WTC11 (cell line): ENCODE data around the gene TMEM18. TPM values are rescaled to one million over a fixed set of nuclear protein-coding genes. Genes with fewer than 3 reads are reported as not detected.
A peak's percentile ranks its signal among the peaks of the same experiment; 100 is the strongest.

Source experiments
- ATAC-seq: fragments of 200-7000 bp; cut with Tn5 transposase; 2 replicates; pipeline ENCODE4 v1.10.0; 2021; ENCODE audit warnings: mild to moderate bottlenecking, moderate library complexity
- CTCF ChIA-PET: fragments of 300-600 bp; sonication (Branson Sonifier 250); formaldehyde crosslinking; loops from one replicate; lab custom pipeline; 2021; ENCODE audit warnings: antibody characterized with exemption; lab: Charles Lee
- POLR2A ChIA-PET: fragments of 350-600 bp; sonication (Branson Sonifier 250); formaldehyde crosslinking; loops from one replicate; lab custom pipeline; 2021; ENCODE audit warnings: antibody characterized with exemption; lab: Charles Lee
- DNase-seq: peaks from one replicate; pipeline ENCODE4 v3.0.0; 2021; ENCODE audit warnings: low spot score
- H3K27ac Mint-ChIP-seq: 2 replicates; pipeline ENCODE4 v1.8.0; 2021; ENCODE audit warnings: mixed read lengths
- H3K27me3 Mint-ChIP-seq: 2 replicates; pipeline ENCODE4 v1.8.0; 2021; ENCODE audit warnings: low read depth, mild to moderate bottlenecking, moderate library complexity, mixed read lengths
- H3K36me3 Mint-ChIP-seq: 2 replicates; pipeline ENCODE4 v1.8.0; 2021; ENCODE audit warnings: mixed read lengths
- H3K4me1 Mint-ChIP-seq: 2 replicates; pipeline ENCODE4 v1.8.0; 2022; ENCODE audit warnings: mixed read lengths
- H3K4me3 Mint-ChIP-seq: 2 replicates; pipeline ENCODE4 v1.8.0; 2021; ENCODE audit warnings: mild to moderate bottlenecking, moderate library complexity, mixed read lengths
- H3K9me3 Mint-ChIP-seq: 2 replicates; pipeline ENCODE4 v1.8.0; 2021; ENCODE audit warnings: mixed read lengths
- ATF2 ChIP-seq: sonication (generic); formaldehyde crosslinking; IDR thresholded peaks from 2 replicates; pipeline ENCODE4 v1.8.1; 2022; ENCODE audit warnings: low read depth, missing genetic modification reagents, borderline replicate concordance
- EMX1 ChIP-seq: fragments of 250-450 bp; sonication (Bioruptor Pico); IDR thresholded peaks from 2 replicates; pipeline ENCODE4 v1.8.0; 2021; ENCODE audit warnings: mild to moderate bottlenecking
- FOXP1 ChIP-seq: sonication (generic); formaldehyde crosslinking; IDR thresholded peaks from 2 replicates; pipeline ENCODE4 v1.8.0; 2022; ENCODE audit warnings: missing genetic modification reagents, mild to moderate bottlenecking, moderate library complexity, borderline replicate concordance
- JAZF1 ChIP-seq: fragments of 250-450 bp; sonication (Bioruptor Pico); IDR thresholded peaks from 2 replicates; pipeline ENCODE4 v1.9.0; 2021; ENCODE audit warnings: moderate library complexity, mild to moderate bottlenecking, inconsistent platforms
- MLX ChIP-seq: sonication (generic); formaldehyde crosslinking; IDR thresholded peaks from 2 replicates; pipeline ENCODE4 v1.8.1; 2023; ENCODE audit warnings: mild to moderate bottlenecking, missing genetic modification reagents, moderate library complexity
- MYBL2 ChIP-seq: sonication (generic); formaldehyde crosslinking; IDR thresholded peaks from 2 replicates; pipeline ENCODE4 v1.8.1; 2023; ENCODE audit warnings: mild to moderate bottlenecking, moderate library complexity, missing genetic modification reagents
- NFE2L1 ChIP-seq: sonication (generic); formaldehyde crosslinking; IDR thresholded peaks from 2 replicates; pipeline ENCODE4 v1.8.1; 2023; ENCODE audit warnings: missing genetic modification reagents
- NFYB ChIP-seq: sonication (generic); formaldehyde crosslinking; conservative IDR thresholded peaks from 2 replicates; pipeline ENCODE4 v1.8.0; 2022; ENCODE audit warnings: low read depth, missing genetic modification reagents
- NR1H2 ChIP-seq: sonication (generic); formaldehyde crosslinking; IDR thresholded peaks from 2 replicates; pipeline ENCODE4 v1.9.0; 2021; ENCODE audit warnings: mild to moderate bottlenecking, moderate library complexity, missing genetic modification reagents
- RORB ChIP-seq: fragments of 250-450 bp; sonication (Bioruptor Pico); IDR thresholded peaks from 2 replicates; pipeline ENCODE4 v1.9.0; 2021; ENCODE audit warnings: mild to moderate bottlenecking
- TP53 ChIP-seq: sonication (generic); formaldehyde crosslinking; IDR thresholded peaks from 2 replicates; pipeline ENCODE4 v1.8.1; 2023; ENCODE audit warnings: mild to moderate bottlenecking, missing genetic modification reagents
- ZBTB21 ChIP-seq: sonication (generic); formaldehyde crosslinking; IDR thresholded peaks from 2 replicates; pipeline ENCODE4 v1.8.1; 2023; ENCODE audit warnings: mild to moderate bottlenecking, missing genetic modification reagents, borderline replicate concordance
- ZNF416 ChIP-seq: fragments of 250-450 bp; sonication (Bioruptor Pico); IDR thresholded peaks from 2 replicates; pipeline ENCODE4 v1.9.0; 2021; ENCODE audit warnings: mild to moderate bottlenecking, inconsistent platforms
- total RNA-seq: library from RNA; stranded (reverse); gene quantifications from 3 replicates; pipeline ENCODE4 v1.2.3, GENCODE V29; 2021
- TF ChIP-seq, protein P1 (sequence below): sonication (generic); formaldehyde crosslinking; IDR thresholded peaks from 2 replicates; pipeline ENCODE4 v1.8.1; 2022; ENCODE audit warnings: missing genetic modification reagents, borderline replicate concordance
- TF ChIP-seq, protein P2 (sequence below): sonication (generic); formaldehyde crosslinking; IDR thresholded peaks from 2 replicates; pipeline ENCODE4 v1.8.1; 2022; ENCODE audit warnings: low read depth, mild to moderate bottlenecking, moderate library complexity, missing genetic modification reagents, borderline replicate concordance
- TF ChIP-seq, protein P3 (sequence below): sonication (generic); formaldehyde crosslinking; IDR thresholded peaks from 2 replicates; pipeline ENCODE4 v1.8.1; 2023; ENCODE audit warnings: mild to moderate bottlenecking, missing genetic modification reagents, moderate library complexity
- TF ChIP-seq, protein P4 (sequence below): fragments of 250-450 bp; sonication (Bioruptor Pico); IDR thresholded peaks from 2 replicates; pipeline ENCODE4 v2.1.2; 2022; ENCODE audit warnings: mild to moderate bottlenecking, moderate library complexity
- TF ChIP-seq, protein P5 (sequence below): sonication (generic); formaldehyde crosslinking; IDR thresholded peaks from 2 replicates; pipeline ENCODE4 v1.8.0; 2023; ENCODE audit warnings: missing genetic modification reagents, mild to moderate bottlenecking, borderline replicate concordance
- TF ChIP-seq, protein P6 (sequence below): fragments of 200-600 bp; IDR thresholded peaks from 2 replicates; pipeline ENCODE4 v1.8.0; 2022; ENCODE audit warnings: antibody characterized with exemption

Gene TMEM18
- total RNA-seq, 1 experiment from 2014 or later: 24.0 TPM

- TF ChIP-seq, protein P1, sequence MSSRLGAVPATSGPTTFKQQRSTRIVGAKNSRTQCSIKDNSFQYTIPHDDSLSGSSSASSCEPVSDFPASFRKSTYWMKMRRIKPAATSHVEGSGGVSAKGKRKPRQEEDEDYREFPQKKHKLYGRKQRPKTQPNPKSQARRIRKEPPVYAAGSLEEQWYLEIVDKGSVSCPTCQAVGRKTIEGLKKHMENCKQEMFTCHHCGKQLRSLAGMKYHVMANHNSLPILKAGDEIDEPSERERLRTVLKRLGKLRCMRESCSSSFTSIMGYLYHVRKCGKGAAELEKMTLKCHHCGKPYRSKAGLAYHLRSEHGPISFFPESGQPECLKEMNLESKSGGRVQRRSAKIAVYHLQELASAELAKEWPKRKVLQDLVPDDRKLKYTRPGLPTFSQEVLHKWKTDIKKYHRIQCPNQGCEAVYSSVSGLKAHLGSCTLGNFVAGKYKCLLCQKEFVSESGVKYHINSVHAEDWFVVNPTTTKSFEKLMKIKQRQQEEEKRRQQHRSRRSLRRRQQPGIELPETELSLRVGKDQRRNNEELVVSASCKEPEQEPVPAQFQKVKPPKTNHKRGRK (CRISPR knock-in tag): no peak
- TF ChIP-seq TP53 (CRISPR knock-in tag) (no peak), MYBL2 (CRISPR knock-in tag) (no peak), ATF2 (no peak), ZNF416 (CRISPR knock-in tag) (no peak), MLX (CRISPR knock-in tag) (no peak), NR1H2 (CRISPR knock-in tag) (no peak), ZBTB21 (CRISPR knock-in tag) (no peak), JAZF1 (no peak), RORB (CRISPR knock-in tag) (no peak), NFE2L1 (CRISPR knock-in tag) (no peak), FOXP1 (CRISPR knock-in tag) (no peak)
- TF ChIP-seq, protein P2, sequence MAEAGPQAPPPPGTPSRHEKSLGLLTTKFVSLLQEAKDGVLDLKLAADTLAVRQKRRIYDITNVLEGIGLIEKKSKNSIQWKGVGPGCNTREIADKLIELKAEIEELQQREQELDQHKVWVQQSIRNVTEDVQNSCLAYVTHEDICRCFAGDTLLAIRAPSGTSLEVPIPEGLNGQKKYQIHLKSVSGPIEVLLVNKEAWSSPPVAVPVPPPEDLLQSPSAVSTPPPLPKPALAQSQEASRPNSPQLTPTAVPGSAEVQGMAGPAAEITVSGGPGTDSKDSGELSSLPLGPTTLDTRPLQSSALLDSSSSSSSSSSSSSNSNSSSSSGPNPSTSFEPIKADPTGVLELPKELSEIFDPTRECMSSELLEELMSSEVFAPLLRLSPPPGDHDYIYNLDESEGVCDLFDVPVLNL: no peak
- TF ChIP-seq, protein P3, sequence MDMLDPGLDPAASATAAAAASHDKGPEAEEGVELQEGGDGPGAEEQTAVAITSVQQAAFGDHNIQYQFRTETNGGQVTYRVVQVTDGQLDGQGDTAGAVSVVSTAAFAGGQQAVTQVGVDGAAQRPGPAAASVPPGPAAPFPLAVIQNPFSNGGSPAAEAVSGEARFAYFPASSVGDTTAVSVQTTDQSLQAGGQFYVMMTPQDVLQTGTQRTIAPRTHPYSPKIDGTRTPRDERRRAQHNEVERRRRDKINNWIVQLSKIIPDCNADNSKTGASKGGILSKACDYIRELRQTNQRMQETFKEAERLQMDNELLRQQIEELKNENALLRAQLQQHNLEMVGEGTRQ (CRISPR knock-in tag): no peak
These were observed 1.7 kb downstream of the TMEM18 start (continued) for GRCh38 chr2:675460-675859.

- Mint-ChIP-seq H3K9me3 (no peaks in the 10 kb centered on the region), H3K27ac (no peak overlapping the region), H3K36me3 (peaks cover 15% of the 10 kb centered on the region), H3K4me1 (peaks cover 40% of the 10 kb centered on the region), H3K4me3 (peak overlapping the region; percentile 5; the same call in 1 of the 2 replicates), H3K27me3 (no peaks in the 10 kb centered on the region)
- POLR2A ChIA-PET: no interaction called here
- CTCF ChIA-PET: no interaction called here
- ATAC-seq: no peak
- DNase-seq: no peak
- TF ChIP-seq, protein P1 (CRISPR knock-in tag): no peak
- no peak for TF ChIP-seq TP53 (CRISPR knock-in tag)
- TF ChIP-seq, protein P4, sequence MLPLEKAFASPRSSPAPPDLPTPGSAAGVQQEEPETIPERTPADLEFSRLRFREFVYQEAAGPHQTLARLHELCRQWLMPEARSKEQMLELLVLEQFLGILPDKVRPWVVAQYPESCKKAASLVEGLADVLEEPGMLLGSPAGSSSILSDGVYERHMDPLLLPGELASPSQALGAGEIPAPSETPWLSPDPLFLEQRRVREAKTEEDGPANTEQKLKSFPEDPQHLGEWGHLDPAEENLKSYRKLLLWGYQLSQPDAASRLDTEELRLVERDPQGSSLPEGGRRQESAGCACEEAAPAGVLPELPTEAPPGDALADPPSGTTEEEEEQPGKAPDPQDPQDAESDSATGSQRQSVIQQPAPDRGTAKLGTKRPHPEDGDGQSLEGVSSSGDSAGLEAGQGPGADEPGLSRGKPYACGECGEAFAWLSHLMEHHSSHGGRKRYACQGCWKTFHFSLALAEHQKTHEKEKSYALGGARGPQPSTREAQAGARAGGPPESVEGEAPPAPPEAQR (CRISPR knock-in tag): no peak
- TF ChIP-seq EMX1 (CRISPR knock-in tag): no peak
- TF ChIP-seq, protein P5, sequence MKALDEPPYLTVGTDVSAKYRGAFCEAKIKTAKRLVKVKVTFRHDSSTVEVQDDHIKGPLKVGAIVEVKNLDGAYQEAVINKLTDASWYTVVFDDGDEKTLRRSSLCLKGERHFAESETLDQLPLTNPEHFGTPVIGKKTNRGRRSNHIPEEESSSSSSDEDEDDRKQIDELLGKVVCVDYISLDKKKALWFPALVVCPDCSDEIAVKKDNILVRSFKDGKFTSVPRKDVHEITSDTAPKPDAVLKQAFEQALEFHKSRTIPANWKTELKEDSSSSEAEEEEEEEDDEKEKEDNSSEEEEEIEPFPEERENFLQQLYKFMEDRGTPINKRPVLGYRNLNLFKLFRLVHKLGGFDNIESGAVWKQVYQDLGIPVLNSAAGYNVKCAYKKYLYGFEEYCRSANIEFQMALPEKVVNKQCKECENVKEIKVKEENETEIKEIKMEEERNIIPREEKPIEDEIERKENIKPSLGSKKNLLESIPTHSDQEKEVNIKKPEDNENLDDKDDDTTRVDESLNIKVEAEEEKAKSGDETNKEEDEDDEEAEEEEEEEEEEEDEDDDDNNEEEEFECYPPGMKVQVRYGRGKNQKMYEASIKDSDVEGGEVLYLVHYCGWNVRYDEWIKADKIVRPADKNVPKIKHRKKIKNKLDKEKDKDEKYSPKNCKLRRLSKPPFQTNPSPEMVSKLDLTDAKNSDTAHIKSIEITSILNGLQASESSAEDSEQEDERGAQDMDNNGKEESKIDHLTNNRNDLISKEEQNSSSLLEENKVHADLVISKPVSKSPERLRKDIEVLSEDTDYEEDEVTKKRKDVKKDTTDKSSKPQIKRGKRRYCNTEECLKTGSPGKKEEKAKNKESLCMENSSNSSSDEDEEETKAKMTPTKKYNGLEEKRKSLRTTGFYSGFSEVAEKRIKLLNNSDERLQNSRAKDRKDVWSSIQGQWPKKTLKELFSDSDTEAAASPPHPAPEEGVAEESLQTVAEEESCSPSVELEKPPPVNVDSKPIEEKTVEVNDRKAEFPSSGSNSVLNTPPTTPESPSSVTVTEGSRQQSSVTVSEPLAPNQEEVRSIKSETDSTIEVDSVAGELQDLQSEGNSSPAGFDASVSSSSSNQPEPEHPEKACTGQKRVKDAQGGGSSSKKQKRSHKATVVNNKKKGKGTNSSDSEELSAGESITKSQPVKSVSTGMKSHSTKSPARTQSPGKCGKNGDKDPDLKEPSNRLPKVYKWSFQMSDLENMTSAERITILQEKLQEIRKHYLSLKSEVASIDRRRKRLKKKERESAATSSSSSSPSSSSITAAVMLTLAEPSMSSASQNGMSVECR (CRISPR knock-in tag): no peak
- TF ChIP-seq, protein P6, sequence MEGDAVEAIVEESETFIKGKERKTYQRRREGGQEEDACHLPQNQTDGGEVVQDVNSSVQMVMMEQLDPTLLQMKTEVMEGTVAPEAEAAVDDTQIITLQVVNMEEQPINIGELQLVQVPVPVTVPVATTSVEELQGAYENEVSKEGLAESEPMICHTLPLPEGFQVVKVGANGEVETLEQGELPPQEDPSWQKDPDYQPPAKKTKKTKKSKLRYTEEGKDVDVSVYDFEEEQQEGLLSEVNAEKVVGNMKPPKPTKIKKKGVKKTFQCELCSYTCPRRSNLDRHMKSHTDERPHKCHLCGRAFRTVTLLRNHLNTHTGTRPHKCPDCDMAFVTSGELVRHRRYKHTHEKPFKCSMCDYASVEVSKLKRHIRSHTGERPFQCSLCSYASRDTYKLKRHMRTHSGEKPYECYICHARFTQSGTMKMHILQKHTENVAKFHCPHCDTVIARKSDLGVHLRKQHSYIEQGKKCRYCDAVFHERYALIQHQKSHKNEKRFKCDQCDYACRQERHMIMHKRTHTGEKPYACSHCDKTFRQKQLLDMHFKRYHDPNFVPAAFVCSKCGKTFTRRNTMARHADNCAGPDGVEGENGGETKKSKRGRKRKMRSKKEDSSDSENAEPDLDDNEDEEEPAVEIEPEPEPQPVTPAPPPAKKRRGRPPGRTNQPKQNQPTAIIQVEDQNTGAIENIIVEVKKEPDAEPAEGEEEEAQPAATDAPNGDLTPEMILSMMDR: no peak
- TF ChIP-seq ZBTB21 (CRISPR knock-in tag): no peak
- no peak for TF ChIP-seq NFYB (CRISPR knock-in tag)
These were observed 2.2 kb downstream of the TMEM18 start for GRCh38 chr2:675051-675450.
